Endometrium (tissue), 2 donors: ENCODE results near the gene HOMER1.
"Not testable (repeated sequence)": the region's sequence is repeated elsewhere in the genome, so short reads cannot be mapped to it uniquely, and the experiment has no call there.

Source experiments
- FAIRE-seq: peaks from 2 replicates; lab custom pipeline; 2012; peaks lifted over from hg19 to GRCh38; lab: Jason Lieb, UNC
- donor health status: control.
- donor health status: control.

HOMER1 gene

DNA sequence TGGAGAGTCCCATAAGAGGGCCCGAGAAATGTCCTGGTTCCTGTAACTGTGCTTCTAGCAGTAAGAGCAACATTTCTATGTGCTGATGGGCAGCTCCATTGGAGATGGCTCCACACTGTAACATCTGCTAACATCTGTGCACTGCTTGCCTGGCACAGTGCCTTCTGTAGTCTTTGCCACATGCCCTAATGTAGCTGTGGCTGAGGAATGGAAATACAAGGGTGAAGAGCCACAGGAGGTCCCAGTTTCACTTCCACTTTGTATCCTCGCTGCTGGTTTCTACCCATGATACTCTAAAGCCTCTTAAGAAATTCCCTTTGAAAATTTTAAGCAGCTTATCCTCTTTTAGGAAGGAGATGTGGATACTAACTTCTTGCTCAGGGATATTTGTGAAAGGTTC, 97.4 kb downstream of the HOMER1 start:
- no peak for FAIRE-seq

DNA sequence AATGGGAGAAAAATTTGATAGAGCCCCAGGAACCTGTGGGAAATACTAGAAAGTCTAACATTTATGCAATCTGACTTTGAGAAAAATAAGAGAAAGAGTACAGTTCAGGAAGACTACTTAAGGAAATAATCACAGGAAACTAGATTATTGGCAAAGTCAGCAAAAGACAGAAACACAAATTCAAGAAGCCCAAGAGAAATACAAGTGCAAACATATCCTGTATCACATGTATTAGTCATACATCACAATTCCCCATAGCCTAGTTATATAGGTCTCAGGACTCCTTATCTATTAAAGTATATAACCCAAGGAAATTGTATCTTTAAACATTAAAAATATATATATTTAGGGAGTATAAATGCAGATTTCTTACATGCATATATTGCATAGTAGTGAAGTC, 100.8 kb downstream of the HOMER1 start:
- FAIRE-seq: no peak

DNA sequence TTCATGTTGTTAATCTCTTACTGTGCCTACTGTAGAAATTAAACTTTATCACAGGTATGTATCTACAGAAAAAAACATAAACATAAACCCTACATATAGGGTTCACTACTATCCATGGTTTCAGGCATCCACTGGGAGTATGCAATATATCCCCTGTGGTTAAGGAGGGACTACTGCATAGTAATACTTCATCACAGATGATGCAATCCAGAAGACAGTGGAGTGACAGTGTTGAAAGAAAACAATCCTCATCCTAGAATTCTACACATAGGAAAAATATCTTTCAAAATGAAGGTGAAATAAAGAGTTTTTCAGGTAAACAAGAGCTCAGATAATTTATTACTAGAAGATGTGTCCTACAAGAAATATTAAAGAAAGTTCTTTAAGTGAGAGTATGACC, 105.9 kb downstream of the HOMER1 start:
- FAIRE-seq: no peak

DNA sequence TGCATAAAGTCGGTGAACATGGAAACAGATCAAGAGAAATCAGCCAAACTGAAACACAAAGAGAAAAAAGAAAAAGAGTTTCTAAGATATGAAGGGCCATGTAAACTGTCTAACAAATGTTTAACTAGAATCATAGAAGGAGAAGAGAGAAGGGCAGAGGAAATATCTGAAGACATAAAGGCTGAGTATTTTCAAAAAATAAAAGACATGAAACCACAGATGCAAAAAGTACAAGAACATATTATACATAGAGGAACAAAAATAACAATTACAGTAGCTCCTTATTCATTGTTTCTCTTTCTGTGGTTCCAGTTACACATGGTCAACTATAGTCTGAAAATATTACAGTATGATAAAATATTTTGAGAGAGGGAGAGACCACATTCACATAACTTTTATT, 106.3 kb downstream of the HOMER1 start:
- no peak for FAIRE-seq

DNA sequence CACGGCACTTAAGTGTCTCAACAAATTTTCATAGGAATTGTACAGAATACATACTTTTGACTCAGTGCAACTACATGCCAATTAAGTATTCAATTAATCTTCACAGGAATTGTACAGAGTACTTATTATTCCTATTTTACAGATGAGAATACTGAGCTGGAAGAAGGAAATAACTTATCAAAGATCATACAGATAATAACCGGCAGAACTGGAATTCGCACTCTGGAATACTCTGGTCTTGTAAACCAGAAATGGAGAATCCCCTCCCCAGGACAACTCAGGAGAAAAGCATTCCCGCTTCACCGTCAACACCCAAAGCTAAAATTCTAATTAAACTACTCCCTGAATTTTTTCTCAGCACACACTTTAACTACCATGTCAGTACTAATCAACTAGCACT, 112.7 kb downstream of the HOMER1 start:
- FAIRE-seq: no peak

DNA sequence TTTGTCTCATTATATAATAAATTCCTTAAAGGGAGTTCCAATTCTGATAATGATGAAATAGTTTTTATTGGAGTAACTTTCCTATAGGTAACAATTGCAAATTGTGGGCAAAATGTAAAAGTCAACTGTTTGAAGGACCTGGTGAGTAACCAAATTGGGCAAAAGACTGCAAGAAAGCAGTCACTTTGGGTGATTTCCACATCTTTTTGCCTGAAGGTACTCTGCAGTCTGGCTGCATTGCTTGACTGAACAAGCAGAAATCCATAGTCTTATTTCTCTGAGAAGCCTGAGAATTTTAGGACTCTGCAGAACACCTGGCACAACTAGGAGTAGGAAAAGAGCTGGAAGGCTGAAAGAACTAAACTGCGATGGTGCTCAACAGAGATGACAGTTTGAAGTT, 114.9 kb downstream of the HOMER1 start:
- no peak for FAIRE-seq

DNA sequence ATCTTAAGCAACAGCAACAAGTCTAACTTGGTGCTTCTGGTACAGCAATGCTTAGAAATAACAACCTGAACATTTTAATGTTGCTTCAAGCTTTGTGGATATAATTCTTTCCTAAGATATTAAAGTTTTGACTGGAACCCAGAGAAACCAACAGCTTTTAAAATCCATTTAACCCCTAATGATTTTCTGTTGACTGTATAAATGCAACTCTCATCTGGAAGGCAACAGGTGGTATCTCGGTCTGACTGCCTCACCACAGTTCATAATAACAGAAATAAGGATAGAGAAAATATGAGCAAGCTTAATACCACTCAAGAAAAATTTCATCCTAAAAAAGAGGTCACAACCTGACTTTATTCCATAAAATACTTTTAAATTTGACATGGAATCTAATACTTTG, 116.9 kb downstream of the HOMER1 start:
- FAIRE-seq: no peak

DNA sequence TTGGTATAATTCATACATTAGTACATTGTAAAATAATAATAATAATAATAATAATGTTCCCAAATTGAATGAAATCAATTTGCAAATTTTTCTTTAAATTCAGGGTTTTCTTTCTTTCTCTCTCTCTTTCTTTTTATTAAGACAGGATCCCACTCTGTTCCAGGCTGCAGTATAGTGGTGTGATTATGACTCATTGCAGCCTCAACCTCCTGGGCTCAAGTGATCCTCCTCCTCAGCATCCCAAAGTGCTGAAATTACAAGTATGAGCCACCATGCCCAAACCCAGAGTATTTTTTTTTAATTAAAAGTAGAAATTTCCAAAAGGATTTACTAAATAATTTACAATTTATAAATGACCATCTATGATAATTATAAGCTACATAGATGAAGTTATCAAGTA, 117.7 kb downstream of the HOMER1 start:
- no peak for FAIRE-seq

DNA sequence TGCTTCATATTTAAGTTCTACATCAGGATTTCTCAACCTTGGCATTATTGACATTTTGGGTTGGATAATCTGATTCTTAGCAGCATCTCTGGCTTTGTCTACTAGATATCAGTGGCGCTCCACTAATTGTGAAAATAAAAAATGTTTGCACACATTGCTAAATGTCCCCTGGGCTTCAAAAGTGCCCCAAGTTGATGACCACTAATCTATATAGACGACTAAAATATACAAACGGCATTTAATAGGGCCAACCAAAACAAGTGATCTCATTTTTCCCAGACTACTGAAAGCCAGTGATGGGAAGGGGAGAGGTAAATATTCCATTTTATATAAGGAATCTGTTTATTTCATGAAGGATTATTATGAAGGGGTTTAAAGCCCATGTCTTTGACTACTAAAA, 118.6 kb downstream of the HOMER1 start:
- no peak for FAIRE-seq

DNA sequence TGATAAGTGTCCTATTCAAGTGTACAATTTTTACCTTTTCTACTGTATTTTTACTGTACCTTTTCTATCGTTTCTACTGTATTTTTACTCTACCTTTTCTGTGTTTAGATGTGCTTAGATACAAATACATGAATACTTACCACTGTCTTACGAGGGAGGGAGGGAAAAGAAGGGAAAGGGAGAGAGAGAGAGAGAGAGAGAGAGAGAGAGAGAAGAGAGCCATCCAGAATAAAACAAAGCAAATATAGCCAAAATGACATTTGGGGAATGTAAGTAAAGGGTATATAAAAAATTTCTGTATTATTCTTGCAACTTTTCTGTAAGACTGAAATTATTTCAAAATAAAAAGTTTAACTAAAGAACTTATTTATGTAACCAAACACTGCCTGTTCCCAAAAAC, 121.2 kb downstream of the HOMER1 start:
- no peak for FAIRE-seq

DNA sequence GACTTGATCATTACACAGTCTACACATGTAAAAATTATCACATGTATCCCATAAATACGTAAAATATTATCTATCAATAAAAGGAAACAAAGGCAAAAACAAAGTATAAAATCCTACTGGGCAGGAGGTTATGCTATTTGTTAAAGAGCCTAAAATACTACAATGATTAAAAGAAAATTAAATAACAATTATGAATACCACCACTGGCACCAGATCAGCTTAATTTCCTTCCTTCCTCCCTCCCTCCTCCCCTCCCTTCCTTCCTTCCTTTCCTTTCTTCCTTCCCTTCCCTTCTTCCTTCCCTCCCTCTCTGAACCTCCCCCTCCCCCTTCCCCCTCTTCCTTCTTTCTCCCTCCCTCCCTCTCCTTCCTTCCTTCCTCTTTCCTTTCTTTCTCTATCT, 127.3 kb downstream of the HOMER1 start:
- no peak for FAIRE-seq

DNA sequence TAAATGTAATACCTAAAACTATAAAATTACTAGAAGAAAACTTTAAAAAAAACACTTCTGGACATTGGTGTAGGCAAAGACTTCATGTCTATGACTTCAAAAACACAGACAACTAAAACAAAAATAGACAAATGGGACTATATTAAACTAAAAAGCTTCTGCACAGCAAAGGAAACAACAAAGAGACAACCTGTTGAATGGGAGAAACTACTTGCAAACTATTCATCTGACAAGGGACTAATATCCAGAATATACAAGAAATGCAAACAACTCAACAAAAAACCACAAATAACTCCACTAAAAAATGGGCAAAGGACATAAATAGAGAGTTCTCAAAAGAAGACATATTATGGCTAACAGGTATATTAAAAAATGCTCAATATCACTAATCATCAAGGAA, 128.8 kb downstream of the HOMER1 start:
- FAIRE-seq: not testable (repeated sequence)

DNA sequence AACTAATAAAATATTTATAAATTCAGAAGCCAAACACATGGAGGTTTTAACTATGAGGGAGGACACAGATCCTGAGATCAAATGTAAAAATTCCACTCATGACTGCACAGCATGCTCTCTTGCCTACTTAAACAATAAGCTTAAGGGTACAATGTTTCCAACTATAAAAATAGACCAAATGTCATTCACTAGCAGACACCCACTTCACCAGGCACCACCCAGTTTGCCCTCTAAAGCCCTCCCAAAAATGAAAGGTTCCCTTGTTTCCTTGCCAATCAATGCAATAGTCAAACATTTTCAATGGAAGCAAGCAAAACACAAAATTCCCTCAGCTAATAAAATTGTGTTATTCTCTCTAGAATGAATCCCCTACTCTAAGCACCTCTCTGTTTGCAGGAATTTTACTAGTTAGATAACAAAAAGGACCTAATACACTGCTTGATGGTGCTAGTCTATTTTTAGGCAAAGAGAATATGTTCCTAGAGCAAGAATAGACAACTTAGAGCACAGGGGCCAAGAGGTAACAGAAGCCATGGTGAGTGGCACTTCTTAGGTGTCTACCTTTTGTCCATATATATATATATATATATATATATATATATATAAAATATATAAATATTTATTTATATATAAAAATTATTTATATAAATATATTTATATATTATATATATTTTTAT, 135.3 kb downstream of the HOMER1 start:
- no peak for FAIRE-seq

DNA sequence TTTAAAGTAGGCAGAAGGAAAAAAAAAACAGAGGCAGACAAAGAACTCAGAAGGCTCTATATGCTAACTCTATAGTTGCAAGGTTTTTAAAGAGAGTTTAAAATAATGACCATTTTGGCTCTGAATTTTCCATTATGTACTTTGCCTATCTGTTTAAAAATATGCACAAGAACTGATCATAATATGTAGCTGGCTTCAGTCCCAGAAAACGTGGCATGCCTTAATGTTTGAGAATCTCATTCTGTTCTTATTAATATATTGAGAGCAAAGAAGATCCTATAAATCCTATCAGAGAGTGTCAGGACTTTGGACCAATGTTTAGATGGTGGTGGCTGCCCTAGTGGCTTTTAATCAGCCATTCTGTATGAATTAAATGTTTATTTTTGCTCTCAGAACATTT, 156.5 kb downstream of the HOMER1 start:
- FAIRE-seq: no peak

DNA sequence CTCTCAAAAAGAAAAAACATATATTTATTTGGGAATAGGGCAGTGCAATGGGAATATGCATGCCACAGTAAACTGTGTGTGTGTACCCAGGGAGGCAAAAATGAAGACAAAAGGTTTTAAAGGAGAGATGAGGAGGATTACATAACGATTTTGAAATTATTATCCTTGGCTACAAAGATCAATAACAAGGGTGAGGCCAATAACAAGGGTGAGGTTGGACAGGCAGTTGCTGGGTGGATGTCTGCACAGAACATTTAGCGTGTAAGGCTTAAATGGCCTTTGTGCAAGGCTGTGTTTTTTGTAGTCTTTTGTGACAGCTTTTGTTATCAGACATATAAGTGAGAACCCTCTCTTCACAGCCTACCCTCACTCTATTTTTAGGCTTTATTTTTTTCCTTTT, 164.1 kb downstream of the HOMER1 start:
- no peak for FAIRE-seq

DNA sequence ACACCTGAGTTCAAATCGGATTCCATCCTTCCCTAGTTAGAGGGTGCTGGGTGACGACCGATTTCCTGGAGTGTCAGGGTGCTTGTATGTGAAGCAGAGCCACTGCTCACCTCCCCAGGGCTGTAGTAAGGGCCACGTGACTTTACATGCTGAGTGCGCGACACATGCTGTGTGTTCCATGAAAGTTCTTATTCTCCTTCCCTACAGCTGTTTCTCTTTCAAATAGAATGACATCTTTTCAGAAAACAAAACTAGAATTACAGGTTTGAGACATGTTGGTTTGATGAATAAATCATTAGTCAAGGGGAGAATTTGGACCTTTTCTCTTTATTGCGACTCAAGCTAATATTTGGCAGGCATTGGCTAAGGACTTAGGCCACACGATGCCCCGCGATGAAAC, 164.9 kb downstream of the HOMER1 start:
- FAIRE-seq: no peak

DNA sequence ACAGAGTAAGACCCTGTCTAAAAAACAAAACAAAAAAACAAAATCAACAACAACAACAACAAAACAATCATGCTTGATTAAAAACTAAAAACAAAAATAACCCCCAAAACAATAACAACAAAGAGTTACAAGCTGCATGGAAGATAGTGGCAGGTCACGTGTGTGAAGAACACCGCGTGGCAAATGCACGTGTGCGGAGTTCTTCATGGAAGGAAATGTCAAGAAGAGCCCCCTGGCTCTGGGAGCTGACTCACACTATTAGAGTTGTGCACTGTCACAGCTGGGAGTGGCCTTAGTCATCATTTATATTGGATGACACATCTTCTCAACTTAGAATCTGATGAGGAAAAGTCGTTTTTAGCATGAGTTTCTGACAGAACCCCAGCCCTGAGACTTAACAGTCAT, 167.5 kb downstream of the HOMER1 start:
- FAIRE-seq: no peak

DNA sequence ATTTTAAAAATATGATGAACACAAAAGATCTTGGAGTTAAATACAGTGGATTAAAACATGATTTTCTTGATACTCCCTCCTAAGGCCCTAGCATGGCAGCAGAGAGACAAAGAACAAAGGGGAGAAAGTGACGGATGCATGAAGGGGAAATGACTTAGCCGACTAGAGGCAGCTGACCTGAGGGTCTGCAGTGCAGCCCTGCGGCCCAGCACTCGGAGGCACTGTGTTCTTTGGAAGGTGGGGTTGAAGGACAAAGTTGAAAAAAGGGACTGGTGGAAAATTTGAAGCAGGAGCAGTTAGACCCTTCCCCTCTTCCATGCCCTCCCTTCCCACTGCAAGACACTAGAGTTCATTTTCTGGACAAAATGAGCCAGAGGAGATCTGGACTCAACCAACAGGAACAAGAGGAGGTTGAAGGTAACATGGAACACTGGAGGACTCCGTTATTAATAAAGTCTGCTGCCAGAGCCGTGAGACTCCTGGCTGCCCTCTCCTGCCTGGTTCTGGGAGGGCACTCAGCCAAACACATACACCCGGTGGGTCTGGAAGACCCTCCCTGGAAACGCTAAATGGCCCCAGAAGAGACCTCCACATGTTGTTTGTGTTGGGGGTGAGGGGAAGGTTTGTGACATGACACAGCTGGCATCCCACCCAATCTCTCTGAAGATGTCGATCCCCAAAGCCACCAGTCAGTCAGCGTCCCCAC, 179.9 kb downstream of the HOMER1 start:
- FAIRE-seq: no peak

DNA sequence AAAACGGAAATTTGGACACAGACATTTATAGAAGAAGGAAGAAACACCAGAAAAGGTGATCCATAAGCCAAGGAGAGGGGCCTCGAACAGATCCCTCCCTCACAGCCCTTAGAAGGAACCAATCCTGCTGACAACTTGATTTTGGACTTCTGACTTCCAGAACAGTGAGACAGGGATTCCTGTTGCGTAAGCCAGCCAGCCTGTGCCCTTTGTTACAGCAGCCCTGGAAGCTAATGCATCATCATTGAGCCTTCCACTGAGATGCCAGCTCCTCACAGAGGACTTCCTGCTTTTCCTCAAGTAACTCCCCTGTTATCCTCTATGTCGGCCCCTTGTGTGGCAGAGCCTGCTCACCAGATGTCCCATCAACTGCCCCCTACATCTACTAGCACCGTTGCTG, 183.9 kb downstream of the HOMER1 start:
- FAIRE-seq: no peak

DNA sequence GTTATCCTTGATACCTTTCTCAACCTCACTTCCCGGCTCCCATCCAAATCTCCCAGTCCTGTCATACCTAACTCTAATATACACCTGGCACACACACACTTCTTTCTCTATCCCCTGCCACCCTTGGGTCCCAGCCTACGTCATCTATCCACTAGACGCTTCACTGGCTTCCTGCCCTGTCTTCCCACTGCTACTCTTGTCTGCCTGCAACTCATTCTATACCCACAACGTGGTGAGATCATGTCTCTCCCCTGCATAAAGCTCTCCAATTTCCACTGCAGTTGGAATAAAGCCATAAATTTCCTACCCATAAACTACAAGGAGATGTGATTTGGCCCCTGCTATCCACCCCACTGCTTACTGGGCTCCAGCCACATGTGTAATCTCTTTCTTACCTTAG, 184.5 kb downstream of the HOMER1 start:
- no peak for FAIRE-seq
